ENCODE results near the gene ATAD3A.
"Not testable (repeated sequence)": the region's sequence is repeated elsewhere in the genome, so short reads cannot be mapped to it uniquely, and the experiment has no call there.

ATAD3A gene

GRCh38 chr1:1505366-1505798 is 6.6 kb upstream of the ATAD3A start:
- peak overlapping the region; percentile 31 for H3K4me3 ChIP-seq (ENCODE audit: low read length)
- not testable (repeated sequence) for H3K9me3 ChIP-seq (ENCODE audit: low read length); H3K27me3 ChIP-seq (ENCODE audit: insufficient read depth, low read length); H2AFZ ChIP-seq (ENCODE audit: low read depth, low read length); H3K36me3 ChIP-seq (ENCODE audit: insufficient read depth, low read length); H3K4me1 ChIP-seq (ENCODE audit: insufficient read depth, low read length)

DNA sequence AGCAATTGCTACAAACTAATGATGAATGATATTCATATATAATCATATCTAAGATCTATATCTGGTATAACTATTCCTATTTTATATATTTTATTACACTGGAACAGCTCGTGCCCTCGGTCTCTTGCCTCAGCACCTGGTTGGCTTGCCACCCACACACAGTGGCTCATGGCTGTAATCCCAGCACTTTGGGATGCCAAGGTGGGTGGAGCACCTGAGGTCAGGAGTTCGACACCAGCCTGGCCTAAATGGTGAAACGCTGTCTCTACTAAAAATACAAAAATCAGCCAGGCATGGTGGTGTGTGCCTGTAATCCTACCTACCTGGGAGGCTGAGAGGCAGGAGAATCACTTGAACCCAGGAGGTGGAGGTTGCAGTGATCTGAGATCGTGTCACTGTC is 6.2 kb upstream of the ATAD3A start:
- H3K4me3 ChIP-seq (ENCODE audit: low read length); H3K36me3 ChIP-seq (ENCODE audit: insufficient read depth, low read length); H3K9me3 ChIP-seq (ENCODE audit: low read length); H2AFZ ChIP-seq (ENCODE audit: low read depth, low read length); H3K4me1 ChIP-seq (ENCODE audit: insufficient read depth, low read length); H3K27me3 ChIP-seq (ENCODE audit: insufficient read depth, low read length): not testable (repeated sequence)

- H3K27me3 ChIP-seq (ENCODE audit: insufficient read depth, low read length) = no peaks in the 10 kb centered on the region
- peaks cover 10% of the 10 kb centered on the region for H3K4me1 ChIP-seq (ENCODE audit: insufficient read depth, low read length)
- no peaks in the 10 kb centered on the region for H3K9me3 ChIP-seq (ENCODE audit: low read length)
- no peak overlapping the region for H3K4me3 ChIP-seq (ENCODE audit: low read length)
- H3K36me3 ChIP-seq (ENCODE audit: insufficient read depth, low read length) = no peaks in the 10 kb centered on the region
- H2AFZ ChIP-seq (ENCODE audit: low read depth, low read length) = no peak overlapping the region
Measured at GRCh38 chr1:1507305-1507704, 4.7 kb upstream of the ATAD3A start.

DNA sequence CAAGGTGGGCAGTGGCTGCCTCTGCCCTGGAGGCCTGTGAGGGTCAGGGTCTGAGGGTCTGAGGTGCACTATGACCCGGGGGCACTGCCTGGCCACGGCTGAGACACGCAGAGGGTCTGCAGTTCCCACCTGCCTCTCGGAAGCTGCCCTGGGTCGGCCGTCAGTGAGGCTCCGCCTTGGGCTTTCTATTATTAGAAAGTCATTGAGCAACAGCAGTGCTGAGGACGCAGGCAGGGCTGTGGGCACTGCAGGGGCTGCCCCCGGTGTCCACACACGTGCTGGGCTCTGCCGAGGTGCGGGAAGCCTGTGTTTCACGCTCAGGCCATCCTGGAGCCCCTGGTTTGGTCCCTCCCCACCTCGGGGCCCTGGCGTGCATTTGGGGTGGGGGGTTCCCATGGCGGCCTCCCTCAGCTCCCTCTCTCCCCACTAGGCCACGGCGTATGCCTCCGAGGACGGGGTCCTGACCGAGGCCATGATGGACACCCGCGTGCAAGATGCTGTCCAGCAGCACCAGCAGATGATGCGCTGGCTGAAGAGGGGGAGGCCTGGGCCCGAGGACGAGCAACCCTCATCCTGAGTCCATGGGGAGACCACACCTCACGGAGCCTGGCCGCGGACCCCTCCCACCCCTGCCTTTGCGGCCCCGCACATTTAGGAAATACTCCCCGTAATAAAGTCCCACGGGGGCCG is 3.0 kb upstream of the ATAD3A start:
- H2AFZ ChIP-seq (ENCODE audit: low read depth, low read length); H3K4me3 ChIP-seq (ENCODE audit: low read length); H3K36me3 ChIP-seq (ENCODE audit: insufficient read depth, low read length); H3K9me3 ChIP-seq (ENCODE audit: low read length); H3K4me1 ChIP-seq (ENCODE audit: insufficient read depth, low read length); H3K27me3 ChIP-seq (ENCODE audit: insufficient read depth, low read length): not testable (repeated sequence)

- not testable (repeated sequence) for H3K27me3 ChIP-seq (ENCODE audit: insufficient read depth, low read length); H3K36me3 ChIP-seq (ENCODE audit: insufficient read depth, low read length); H2AFZ ChIP-seq (ENCODE audit: low read depth, low read length); H3K4me1 ChIP-seq (ENCODE audit: insufficient read depth, low read length); H3K4me3 ChIP-seq (ENCODE audit: low read length); H3K9me3 ChIP-seq (ENCODE audit: low read length)
Measured at GRCh38 chr1:1509465-1509850, 2.5 kb upstream of the ATAD3A start.

- H2AFZ ChIP-seq (ENCODE audit: low read depth, low read length) = peak overlapping the region; percentile 65
- peak overlapping the region; percentile 77 for H3K4me3 ChIP-seq (ENCODE audit: low read length)
- H3K27me3 ChIP-seq (ENCODE audit: insufficient read depth, low read length) = no peaks in the 10 kb centered on the region
- H3K4me1 ChIP-seq (ENCODE audit: insufficient read depth, low read length) = peaks cover 3% of the 10 kb centered on the region
- H3K36me3 ChIP-seq (ENCODE audit: insufficient read depth, low read length) = peaks cover 10% of the 10 kb centered on the region
- no peaks in the 10 kb centered on the region for H3K9me3 ChIP-seq (ENCODE audit: low read length)
Measured at GRCh38 chr1:1510912-1511532, 940 bp upstream of the ATAD3A start.

- H3K36me3 ChIP-seq (ENCODE audit: insufficient read depth, low read length) = peaks cover 12% of the 10 kb centered on the region
- H2AFZ ChIP-seq (ENCODE audit: low read depth, low read length); H3K27me3 ChIP-seq (ENCODE audit: insufficient read depth, low read length); H3K4me1 ChIP-seq (ENCODE audit: insufficient read depth, low read length); H3K9me3 ChIP-seq (ENCODE audit: low read length): not testable (repeated sequence)
- peak overlapping the region; percentile 66 for H3K4me3 ChIP-seq (ENCODE audit: low read length)
Measured at GRCh38 chr1:1512425-1512824, 463 bp downstream of the ATAD3A start.

DNA sequence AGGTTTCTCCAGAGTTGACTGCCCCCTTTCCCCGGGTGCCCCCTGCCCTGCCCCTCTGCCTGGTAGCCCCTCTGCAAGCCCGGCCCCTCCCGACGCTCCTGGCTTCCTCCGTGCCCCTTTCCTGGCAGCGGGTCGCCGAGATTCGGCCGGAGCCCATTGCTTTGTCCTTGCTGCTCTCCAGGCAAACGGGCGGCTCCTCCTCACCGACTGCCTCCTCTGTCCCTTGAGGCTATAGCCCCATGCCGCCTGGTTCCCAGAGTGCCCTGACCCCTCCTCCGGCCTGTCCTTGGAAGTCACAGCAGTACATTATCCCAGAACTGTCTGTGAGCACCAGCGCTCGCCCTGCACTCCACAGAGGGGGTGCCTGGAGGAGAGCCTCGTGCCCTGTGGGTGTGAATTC is 1.7 kb downstream of the ATAD3A start:
- not testable (repeated sequence) for H3K9me3 ChIP-seq (ENCODE audit: low read length); H3K27me3 ChIP-seq (ENCODE audit: insufficient read depth, low read length); H2AFZ ChIP-seq (ENCODE audit: low read depth, low read length); H3K4me1 ChIP-seq (ENCODE audit: insufficient read depth, low read length); H3K4me3 ChIP-seq (ENCODE audit: low read length)
- peaks cover 22% of the 10 kb centered on the region for H3K36me3 ChIP-seq (ENCODE audit: insufficient read depth, low read length)

- peaks cover 23% of the 10 kb centered on the region for H3K36me3 ChIP-seq (ENCODE audit: insufficient read depth, low read length)
- H2AFZ ChIP-seq (ENCODE audit: low read depth, low read length); H3K9me3 ChIP-seq (ENCODE audit: low read length); H3K4me3 ChIP-seq (ENCODE audit: low read length); H3K4me1 ChIP-seq (ENCODE audit: insufficient read depth, low read length); H3K27me3 ChIP-seq (ENCODE audit: insufficient read depth, low read length): not testable (repeated sequence)
Measured at GRCh38 chr1:1514376-1514775, 2.4 kb downstream of the ATAD3A start.

DNA sequence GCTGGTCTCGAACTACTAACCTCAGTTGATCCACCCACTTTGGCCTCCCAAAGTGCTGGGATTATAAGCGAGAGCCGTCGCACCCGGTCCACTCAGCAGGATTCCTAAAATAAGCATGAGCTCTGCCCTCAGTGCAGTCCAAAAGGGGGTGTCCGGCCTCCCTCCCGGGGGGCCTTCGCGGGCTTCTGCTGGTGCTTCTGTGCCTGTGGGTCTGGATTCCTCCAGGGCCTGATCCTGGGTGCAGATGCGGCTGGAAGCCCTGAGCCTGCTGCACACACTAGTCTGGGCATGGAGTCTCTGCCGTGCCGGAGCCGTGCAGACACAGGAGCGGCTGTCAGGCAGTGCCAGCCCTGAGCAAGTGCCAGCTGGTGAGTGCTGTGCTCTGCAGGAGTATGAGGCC is 5.0 kb downstream of the ATAD3A start:
- not testable (repeated sequence) for H2AFZ ChIP-seq (ENCODE audit: low read depth, low read length); H3K27me3 ChIP-seq (ENCODE audit: insufficient read depth, low read length); H3K4me3 ChIP-seq (ENCODE audit: low read length); H3K9me3 ChIP-seq (ENCODE audit: low read length); H3K4me1 ChIP-seq (ENCODE audit: insufficient read depth, low read length)
- H3K36me3 ChIP-seq (ENCODE audit: insufficient read depth, low read length) = peaks cover 31% of the 10 kb centered on the region

- peaks cover 31% of the 10 kb centered on the region for H3K36me3 ChIP-seq (ENCODE audit: insufficient read depth, low read length)
- no peaks in the 10 kb centered on the region for H3K9me3 ChIP-seq (ENCODE audit: low read length)
- H2AFZ ChIP-seq (ENCODE audit: low read depth, low read length) = no peak overlapping the region
- no peaks in the 10 kb centered on the region for H3K4me1 ChIP-seq (ENCODE audit: insufficient read depth, low read length)
- H3K27me3 ChIP-seq (ENCODE audit: insufficient read depth, low read length) = no peaks in the 10 kb centered on the region
- no peak overlapping the region for H3K4me3 ChIP-seq (ENCODE audit: low read length)
Measured at GRCh38 chr1:1517973-1518620, 6.1 kb downstream of the ATAD3A start.

DNA sequence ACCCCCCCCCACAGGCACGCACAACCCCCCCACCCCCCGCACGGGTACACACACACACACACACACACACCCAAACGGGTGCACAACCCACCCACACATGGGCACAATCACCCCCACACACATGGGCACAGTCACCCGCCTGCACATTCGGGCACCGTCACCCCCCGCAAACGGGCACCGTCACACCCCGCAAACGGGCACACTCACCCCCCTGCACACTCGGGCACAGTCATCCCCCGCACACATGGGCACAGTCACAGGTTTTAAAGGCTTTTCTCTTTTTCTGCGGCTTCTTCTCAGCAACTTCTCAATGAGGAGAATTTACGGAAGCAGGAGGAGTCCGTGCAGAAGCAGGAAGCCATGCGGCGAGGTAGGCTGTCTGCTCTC is 6.7 kb downstream of the ATAD3A start:
- not testable (repeated sequence) for H3K4me1 ChIP-seq (ENCODE audit: insufficient read depth, low read length); H3K9me3 ChIP-seq (ENCODE audit: low read length); H3K27me3 ChIP-seq (ENCODE audit: insufficient read depth, low read length)

GRCh38 chr1:1519805-1520505 is 8.0 kb downstream of the ATAD3A start:
- H3K36me3 ChIP-seq (ENCODE audit: insufficient read depth, low read length) = peaks cover 37% of the 10 kb centered on the region
- H3K27me3 ChIP-seq (ENCODE audit: insufficient read depth, low read length); H3K9me3 ChIP-seq (ENCODE audit: low read length): not testable (repeated sequence)

More for the DNA sequence above, 6.7 kb downstream of the ATAD3A start:
- H3K36me3 ChIP-seq (ENCODE audit: insufficient read depth, low read length) = peaks cover 36% of the 10 kb centered on the region
- not testable (repeated sequence) for H3K4me3 ChIP-seq (ENCODE audit: low read length); H2AFZ ChIP-seq (ENCODE audit: low read depth, low read length)

More at GRCh38 chr1:1519805-1520505, 8.0 kb downstream of the ATAD3A start:
- H3K4me1 ChIP-seq (ENCODE audit: insufficient read depth, low read length); H3K4me3 ChIP-seq (ENCODE audit: low read length); H2AFZ ChIP-seq (ENCODE audit: low read depth, low read length): not testable (repeated sequence)
